Fibroblast of mammary gland (primary cell): ENCODE results near the gene CELA2A.
"Not testable (repeated sequence)": the region's sequence is repeated elsewhere in the genome, so short reads cannot be mapped to it uniquely, and the experiment has no call there.

Source experiments
- DNase-seq: peaks from one replicate; pipeline ENCODE4 v3.0.0-alpha.2; 2010; ENCODE audit warnings: low read depth
- H3K4me3 ChIP-seq: 2 replicates; pipeline ENCODE4 v1.5.1; 2011; ENCODE audit warnings: low read depth, mild to moderate bottlenecking, low read length, moderate library complexity; ENCODE audit not compliant: control insufficient read depth
- CTCF ChIP-seq: conservative IDR thresholded peaks from 2 replicates; pipeline ENCODE4 v1.5.1; 2011; ENCODE audit warnings: low read depth, low read length, inconsistent platforms; ENCODE audit not compliant: control insufficient read depth, insufficient read depth

The CELA2A gene

GRCh38 chr1:15430787-15431570 is 25.6 kb upstream of the CELA2A start:
- peak; percentile 49 for DNase-seq
- peak; percentile 88 for TF ChIP-seq CTCF
- no peak overlapping the region for H3K4me3 ChIP-seq

GRCh38 chr1:15431571-15431948 is 25.0 kb upstream of the CELA2A start:
- no peak for TF ChIP-seq CTCF
- no peak for DNase-seq
- no peak overlapping the region for H3K4me3 ChIP-seq

- no peak overlapping the region for H3K4me3 ChIP-seq
- TF ChIP-seq CTCF, result no peak
- no peak for DNase-seq
Measured at GRCh38 chr1:15432324-15432723, 24.2 kb upstream of the CELA2A start.

- no peak overlapping the region for H3K4me3 ChIP-seq
- no peak for DNase-seq
- no peak for TF ChIP-seq CTCF
Measured at GRCh38 chr1:15433471-15433870, 23.1 kb upstream of the CELA2A start.

- peak; percentile 87 for DNase-seq
- H3K4me3 ChIP-seq, result not testable (repeated sequence)
Measured at GRCh38 chr1:15434739-15435138, 21.8 kb upstream of the CELA2A start.

- no peak for DNase-seq
- H3K4me3 ChIP-seq, result no peak overlapping the region
- TF ChIP-seq CTCF, result no peak
Measured at GRCh38 chr1:15435239-15436077, 21.1 kb upstream of the CELA2A start.

- TF ChIP-seq CTCF, result no peak
- H3K4me3 ChIP-seq, result no peak overlapping the region
- no peak for DNase-seq
Measured at GRCh38 chr1:15436881-15437442, 19.6 kb upstream of the CELA2A start.
